Activated CD4-positive, alpha-beta memory T cell treated with anti-CD3 and anti-CD28 coated beads, Interleukin-2, amount 10 ng/mL, durations not matched to agents 7 days and 5 days (primary cell): Measurements from ENCODE around the gene DNAJC18. TPM values are rescaled to one million over a fixed set of nuclear protein-coding genes. Genes with fewer than 3 reads are reported as not detected.
A peak's percentile ranks its signal among the peaks of the same experiment; 100 is the strongest.
"Not testable (repeated sequence)": the region's sequence is repeated elsewhere in the genome, so short reads cannot be mapped to it uniquely, and the experiment has no call there.

ENCODE experiments used
- CTCF ChIA-PET: fragments of 350-600 bp; sonication (Branson Sonifier 250); formaldehyde crosslinking; loops from one replicate; lab custom pipeline; 2021; ENCODE audit warnings: antibody characterized with exemption, inconsistent platforms; lab: Charles Lee
- POLR2A ChIA-PET: fragments of 350-600 bp; sonication (Branson Sonifier 250); formaldehyde crosslinking; loops from one replicate; lab custom pipeline; 2021; ENCODE audit warnings: antibody characterized with exemption; lab: Charles Lee
- DNase-seq: peaks from one replicate; pipeline ENCODE4 v3.0.0-alpha.2; 2020
- H3K27ac Mint-ChIP-seq: one replicate; pipeline ENCODE4 v1.8.0; 2021; ENCODE audit warnings: mild to moderate bottlenecking, mixed read lengths
- H3K27me3 Mint-ChIP-seq: one replicate; pipeline ENCODE4 v1.8.0; 2021; ENCODE audit warnings: mixed read lengths
- H3K36me3 Mint-ChIP-seq: one replicate; pipeline ENCODE4 v1.8.0; 2021; ENCODE audit warnings: low read depth, mixed read lengths
- H3K4me1 Mint-ChIP-seq: one replicate; pipeline ENCODE4 v1.8.0; 2021; ENCODE audit warnings: mixed read lengths
- H3K4me3 Mint-ChIP-seq: one replicate; pipeline ENCODE4 v1.8.0; 2021; ENCODE audit warnings: mild to moderate bottlenecking, mixed read lengths
- H3K9me3 Mint-ChIP-seq: one replicate; pipeline ENCODE4 v1.8.0; 2021; ENCODE audit warnings: mixed read lengths
- total RNA-seq, 2 experiments: library from RNA; stranded (reverse); gene quantifications; one replicate each; pipeline ENCODE4 v1.2.3, GENCODE V29; 2021

The DNAJC18 gene
- total RNA-seq, 2 experiments from 2014 or later = 16.1 to 17.0 TPM

- H3K36me3 Mint-ChIP-seq = peaks cover 25% of the 10 kb centered on the region
- ChIA-PET POLR2A (interaction anchor here (1.0 to 2.2 kb wide), 4 partner anchors 8 to 117 kb away, joined by 3 to 6 read pairs (median 4); no protein-coding TSS in a partner anchor), CTCF (interaction anchor here (0.7 to 1.5 kb wide), 6 partner anchors 8 to 106 kb away, joined by 3 to 8 read pairs (median 4); partner anchors contain the start of gene SPATA24)
- H3K9me3 Mint-ChIP-seq = no peaks in the 10 kb centered on the region
- no peak for DNase-seq
- H3K27me3 Mint-ChIP-seq = no peaks in the 10 kb centered on the region
- H3K27ac Mint-ChIP-seq = no peak overlapping the region
- H3K4me3 Mint-ChIP-seq = no peak overlapping the region
- H3K4me1 Mint-ChIP-seq = peaks cover 52% of the 10 kb centered on the region
Measured at GRCh38 chr5:139410993-139411828, 28.1 kb downstream of the DNAJC18 start.

GRCh38 chr5:139410121-139410992, 29.0 kb downstream of the DNAJC18 start:
- H3K27me3 Mint-ChIP-seq = no peaks in the 10 kb centered on the region

GRCh38 chr5:139409116-139409515, 30.2 kb downstream of the DNAJC18 start:
- H3K9me3 Mint-ChIP-seq, H3K27me3 Mint-ChIP-seq, DNase-seq, H3K4me3 Mint-ChIP-seq, H3K27ac Mint-ChIP-seq: not testable (repeated sequence)
- Mint-ChIP-seq H3K36me3 (peaks cover 21% of the 10 kb centered on the region), H3K4me1 (peaks cover 39% of the 10 kb centered on the region)
- POLR2A ChIA-PET = interaction anchor here (2.2 to 11.0 kb wide), 2 partner anchors 8 to 103 kb away, joined by 6 to 137 read pairs; no protein-coding TSS in a partner anchor
- CTCF ChIA-PET = interaction anchor here (0.6 to 1.4 kb wide), 3 partner anchors 12 to 224 kb away, joined by 3 to 5 read pairs (median 3); no protein-coding TSS in a partner anchor

More at GRCh38 chr5:139410121-139410992, 29.0 kb downstream of the DNAJC18 start:
- no peaks in the 10 kb centered on the region for H3K9me3 Mint-ChIP-seq
- ChIA-PET CTCF (interaction anchor here (1.1 to 1.5 kb wide), 4 partner anchors 11 to 103 kb away, joined by 3 to 8 read pairs (median 4); no protein-coding TSS in a partner anchor), POLR2A (interaction anchor here (1.1 to 2.2 kb wide), 4 partner anchors 27 to 116 kb away, joined by 3 to 6 read pairs (median 4); partner anchors contain the start of gene PAIP2)
- no peak overlapping the region for H3K27ac Mint-ChIP-seq
- no peak for DNase-seq
- peaks cover 21% of the 10 kb centered on the region for H3K36me3 Mint-ChIP-seq
- H3K4me3 Mint-ChIP-seq = no peak overlapping the region
- H3K4me1 Mint-ChIP-seq = peaks cover 43% of the 10 kb centered on the region

GRCh38 chr5:139408191-139408590, 31.1 kb downstream of the DNAJC18 start:
- no peak overlapping the region for H3K27ac Mint-ChIP-seq
- no peak overlapping the region for H3K4me3 Mint-ChIP-seq
- H3K36me3 Mint-ChIP-seq = peaks cover 16% of the 10 kb centered on the region
- no peaks in the 10 kb centered on the region for H3K27me3 Mint-ChIP-seq
- ChIA-PET CTCF (no interaction called here), POLR2A (interaction anchor here (1.7 to 11.0 kb wide), 3 partner anchors 9 to 153 kb away, joined by 4 to 137 read pairs (median 63); partner anchors contain the start of genes MZB1 and UBE2D2)
- H3K9me3 Mint-ChIP-seq = no peaks in the 10 kb centered on the region
- no peak for DNase-seq
- H3K4me1 Mint-ChIP-seq = peaks cover 38% of the 10 kb centered on the region

- POLR2A ChIA-PET = interaction anchor here (1.4 to 11.0 kb wide), 5 partner anchors 10 to 155 kb away, joined by 3 to 137 read pairs (median 4); partner anchors contain the start of genes MATR3, MZB1 and UBE2D2
- no peak for DNase-seq
Measured at GRCh38 chr5:139407517-139407916, 31.8 kb downstream of the DNAJC18 start.

GRCh38 chr5:139406963-139407362, 32.4 kb downstream of the DNAJC18 start:
- Mint-ChIP-seq H3K9me3 (no peaks in the 10 kb centered on the region), H3K27ac (no peak overlapping the region), H3K4me3 (no peak overlapping the region), H3K4me1 (peaks cover 39% of the 10 kb centered on the region), H3K36me3 (peaks cover 9% of the 10 kb centered on the region), H3K27me3 (no peaks in the 10 kb centered on the region)
- CTCF ChIA-PET = interaction anchor here (1.5 to 2.2 kb wide), 4 partner anchors 8 to 108 kb away, joined by 4 to 7 read pairs (median 6); no protein-coding TSS in a partner anchor
- no peak for DNase-seq
- POLR2A ChIA-PET = interaction anchor here (1.4 to 11.0 kb wide), 6 partner anchors 11 to 156 kb away, joined by 3 to 137 read pairs (median 4); partner anchors contain the start of genes MATR3, MZB1, PAIP2 and UBE2D2

More at GRCh38 chr5:139407517-139407916, 31.8 kb downstream of the DNAJC18 start:
- Mint-ChIP-seq H3K4me1 (peaks cover 38% of the 10 kb centered on the region), H3K27ac (no peak overlapping the region), H3K36me3 (peaks cover 11% of the 10 kb centered on the region), H3K9me3 (no peaks in the 10 kb centered on the region), H3K4me3 (no peak overlapping the region), H3K27me3 (no peaks in the 10 kb centered on the region)
- CTCF ChIA-PET = interaction anchor here (2.1 kb wide), 1 partner anchor 11 kb away, joined by 4 read pairs; no protein-coding TSS in a partner anchor

- no peak for DNase-seq
- no peaks in the 10 kb centered on the region for H3K9me3 Mint-ChIP-seq
- ChIA-PET CTCF (interaction anchor here (0.6 to 3.3 kb wide), 6 partner anchors 11 to 197 kb away, joined by 3 to 26 read pairs (median 6); partner anchors contain the start of gene MZB1), POLR2A (interaction anchor here (0.8 to 11.0 kb wide), 13 partner anchors 9 to 113 kb away, joined by 3 to 137 read pairs (median 5); partner anchors contain the start of genes DNAJC18, MATR3, MZB1 and PAIP2)
- H3K27ac Mint-ChIP-seq = peak overlapping the region; percentile 100
- H3K4me1 Mint-ChIP-seq = peaks cover 39% of the 10 kb centered on the region
- no peaks in the 10 kb centered on the region for H3K27me3 Mint-ChIP-seq
- H3K36me3 Mint-ChIP-seq = peaks cover 11% of the 10 kb centered on the region
- H3K4me3 Mint-ChIP-seq = peak overlapping the region; percentile 96
Measured at GRCh38 chr5:139404484-139404840, 34.9 kb downstream of the DNAJC18 start.

GRCh38 chr5:139403787-139404483, 35.4 kb downstream of the DNAJC18 start, which contains the start of gene SPATA24:
TSS of gene SPATA24 (minus strand) at chr5:139404089. CDS start at chr5:139404060, 29 bp downstream.
- H3K27me3 Mint-ChIP-seq = no peaks in the 10 kb centered on the region
- DNase-seq = peak; percentile 99
- H3K4me3 Mint-ChIP-seq = peak within 1 kb of the TSS; percentile 96
- POLR2A ChIA-PET = interaction anchor here (0.8 to 11.0 kb wide), 15 partner anchors 9 to 828 kb away, joined by 3 to 137 read pairs (median 5); partner anchors contain the start of genes DNAJC18, HSPA9, MATR3 and MZB1
- H3K27ac Mint-ChIP-seq = peak within 1 kb of the TSS; percentile 100
- H3K4me1 Mint-ChIP-seq = peaks cover 43% of the 10 kb centered on the region
- H3K9me3 Mint-ChIP-seq = no peaks in the 10 kb centered on the region
- H3K36me3 Mint-ChIP-seq = peaks cover 15% of the 10 kb centered on the region
- CTCF ChIA-PET = interaction anchor here (0.6 to 3.3 kb wide), 13 partner anchors 8 to 1190 kb away, joined by 3 to 26 read pairs (median 4); partner anchors contain the start of gene MZB1

- Mint-ChIP-seq H3K27ac (peak overlapping the region; percentile 100), H3K36me3 (peaks cover 15% of the 10 kb centered on the region)
Measured at GRCh38 chr5:139403418-139403786, 35.9 kb downstream of the DNAJC18 start.

GRCh38 chr5:139402561-139403158, 36.7 kb downstream of the DNAJC18 start:
- Mint-ChIP-seq H3K36me3 (peaks cover 15% of the 10 kb centered on the region), H3K4me3 (peak overlapping the region; percentile 96), H3K4me1 (peaks cover 46% of the 10 kb centered on the region), H3K27me3 (no peaks in the 10 kb centered on the region), H3K9me3 (no peaks in the 10 kb centered on the region), H3K27ac (peak overlapping the region; percentile 100)
- DNase-seq = peak; percentile 44
- ChIA-PET POLR2A (interaction anchor here (1.0 to 11.0 kb wide), 9 partner anchors 7 to 827 kb away, joined by 3 to 137 read pairs (median 6); partner anchors contain the start of genes DNAJC18, HSPA9, MZB1 and PROB1), CTCF (interaction anchor here (0.8 to 3.3 kb wide), 15 partner anchors 9 to 1188 kb away, joined by 3 to 26 read pairs (median 4); partner anchors contain the start of gene MZB1)

More at GRCh38 chr5:139403418-139403786, 35.9 kb downstream of the DNAJC18 start:
- peaks cover 43% of the 10 kb centered on the region for H3K4me1 Mint-ChIP-seq
- H3K4me3 Mint-ChIP-seq = peak overlapping the region; percentile 96
- CTCF ChIA-PET = interaction anchor here (0.9 to 3.3 kb wide), 13 partner anchors 8 to 1189 kb away, joined by 3 to 26 read pairs (median 4); partner anchors contain the start of gene MZB1
- no peaks in the 10 kb centered on the region for H3K9me3 Mint-ChIP-seq
- POLR2A ChIA-PET = interaction anchor here (1.0 to 11.0 kb wide), 15 partner anchors 8 to 828 kb away, joined by 3 to 137 read pairs (median 5); partner anchors contain the start of genes DNAJC18, HSPA9, MZB1 and PAIP2
- H3K27me3 Mint-ChIP-seq = no peaks in the 10 kb centered on the region
- DNase-seq = peak; percentile 31
